HTERT RPE-1 (cell line): ENCODE measurements around the gene BCL11A.

Experiments
- in situ Hi-C: fragments of 300-500 bp; cut with MboI; formaldehyde crosslinking; loops from 4 replicates; pipeline ENCODE4 v1.14.3; 2020; ENCODE audit warnings: low sequenced_read_pairs

Gene BCL11A

GRCh38 chr2:60488291-60488690, 65.2 kb downstream of the BCL11A start:
- in situ Hi-C loops, result no loop called here

GRCh38 chr2:60487174-60487573, 66.3 kb downstream of the BCL11A start:
- in situ Hi-C loops, result no loop called here

- in situ Hi-C loops, result no loop called here
Measured at GRCh38 chr2:60486551-60486950, 66.9 kb downstream of the BCL11A start.

GRCh38 chr2:60486067-60486466, 67.4 kb downstream of the BCL11A start:
- in situ Hi-C loops, result no loop called here

- in situ Hi-C loops, result no loop called here
Measured at GRCh38 chr2:60485550-60485949, 67.9 kb downstream of the BCL11A start.

GRCh38 chr2:60485055-60485454, 68.4 kb downstream of the BCL11A start:
- in situ Hi-C loops, result no loop called here

- in situ Hi-C loops, result no loop called here
Measured at GRCh38 chr2:60484133-60484645, 69.3 kb downstream of the BCL11A start.

GRCh38 chr2:60483401-60483800, 70.1 kb downstream of the BCL11A start:
- in situ Hi-C loops, result no loop called here

GRCh38 chr2:60482222-60482621, 71.2 kb downstream of the BCL11A start:
- in situ Hi-C loops, result no loop called here

GRCh38 chr2:60481257-60481656, 72.2 kb downstream of the BCL11A start:
- in situ Hi-C loops, result no loop called here

GRCh38 chr2:60480089-60480773, 73.2 kb downstream of the BCL11A start:
- in situ Hi-C loops, result no loop called here

- in situ Hi-C loops, result no loop called here
Measured at GRCh38 chr2:60479226-60480088, 74.0 kb downstream of the BCL11A start.

- in situ Hi-C loops, result no loop called here
Measured at GRCh38 chr2:60478660-60479059, 74.8 kb downstream of the BCL11A start.

- in situ Hi-C loops, result no loop called here
Measured at GRCh38 chr2:60476206-60476954, 77.1 kb downstream of the BCL11A start.

GRCh38 chr2:60475123-60475830, 78.2 kb downstream of the BCL11A start:
- in situ Hi-C loops, result no loop called here

GRCh38 chr2:60474301-60474700, 79.2 kb downstream of the BCL11A start:
- in situ Hi-C loops, result no loop called here

- in situ Hi-C loops, result no loop called here
Measured at GRCh38 chr2:60473546-60473945, 79.9 kb downstream of the BCL11A start.

- in situ Hi-C loops, result no loop called here
Measured at GRCh38 chr2:60472663-60473289, 80.7 kb downstream of the BCL11A start.

- in situ Hi-C loops, result no loop called here
Measured at GRCh38 chr2:60472041-60472440, 81.4 kb downstream of the BCL11A start.

- in situ Hi-C loops, result no loop called here
Measured at GRCh38 chr2:60470340-60470739, 83.1 kb downstream of the BCL11A start.
